Measurements from ENCODE around the gene GID8. TPM values are rescaled to one million over a fixed set of nuclear protein-coding genes. Genes with fewer than 3 reads are reported as not detected.
A peak's percentile ranks its signal among the peaks of the same experiment; 100 is the strongest.

GID8 gene
- total and polyA plus RNA-seq, 2 of the 13 experiments (the other 11 are each of a cell fraction or from before 2014, with no cell fraction given) = 39.6 to 59.8 TPM

DNA sequence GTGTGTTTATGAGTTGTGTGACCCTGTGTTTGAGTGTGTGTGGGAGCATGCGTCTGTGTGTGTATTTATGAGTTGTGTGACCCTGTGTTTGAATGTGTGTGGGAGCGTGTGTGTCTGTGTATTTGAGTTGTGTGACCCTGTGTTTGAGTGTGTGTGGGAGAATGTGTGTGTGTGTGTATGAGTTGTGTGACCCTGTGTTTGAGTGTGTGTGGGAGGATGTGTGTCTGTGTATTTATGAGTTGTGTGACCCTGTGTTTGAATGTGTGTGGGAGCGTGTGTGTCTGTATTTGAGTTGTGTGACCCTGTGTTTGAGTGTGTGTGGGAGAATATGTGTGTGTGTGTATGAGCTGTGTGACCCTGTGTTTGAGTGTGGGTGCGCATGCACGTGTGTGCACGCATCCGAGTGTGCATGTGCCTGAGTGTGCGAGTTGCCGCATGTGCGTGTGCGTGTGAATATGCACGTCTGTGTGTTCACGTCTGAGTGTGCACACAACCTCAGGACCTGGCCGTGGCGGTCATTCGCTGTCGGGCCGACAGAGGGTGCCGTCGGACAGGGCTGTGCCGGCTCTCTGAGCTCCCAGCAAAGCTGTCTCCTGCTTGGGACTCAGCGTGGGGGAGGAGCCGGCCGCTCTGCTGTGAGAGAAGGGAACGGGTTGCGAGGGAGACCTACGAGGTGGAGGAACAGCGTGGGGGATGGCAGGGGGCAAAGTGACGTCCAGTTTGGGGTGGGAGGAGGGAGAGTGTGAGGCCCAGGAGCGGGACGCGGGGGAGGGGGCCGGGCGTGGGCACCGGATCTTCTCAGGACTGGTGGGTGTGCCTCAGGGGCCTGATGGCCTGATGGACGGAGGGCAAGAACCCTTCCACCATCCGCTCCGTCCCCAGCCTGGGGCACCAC lies 34.2 kb downstream of the GID8 start (continued):
- no peak for TF ChIP-seq HNF4G (IDR thresholded peaks at IDR 0.05; ENCODE audit: borderline replicate concordance, low read depth, low read length)
- TF ChIP-seq HNF4G (CRISPR knock-in tag; IDR thresholded peaks at IDR 0.05; ENCODE audit: borderline replicate concordance, low read depth) = peak; percentile 78; the same call in 1 of the 2 replicates
- peak; percentile 92 for TF ChIP-seq MIER3 (CRISPR knock-in tag; IDR thresholded peaks at IDR 0.05; ENCODE audit: borderline replicate concordance)
- TF ChIP-seq ZNF550 (CRISPR knock-in tag; IDR thresholded peaks at IDR 0.05; ENCODE audit: borderline replicate concordance) = 0 out of 2 replicates have a peak, but pooled peaks have one; percentile 65
- TF ChIP-seq, protein P1, sequence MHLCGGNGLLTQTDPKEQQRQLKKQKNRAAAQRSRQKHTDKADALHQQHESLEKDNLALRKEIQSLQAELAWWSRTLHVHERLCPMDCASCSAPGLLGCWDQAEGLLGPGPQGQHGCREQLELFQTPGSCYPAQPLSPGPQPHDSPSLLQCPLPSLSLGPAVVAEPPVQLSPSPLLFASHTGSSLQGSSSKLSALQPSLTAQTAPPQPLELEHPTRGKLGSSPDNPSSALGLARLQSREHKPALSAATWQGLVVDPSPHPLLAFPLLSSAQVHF (CRISPR knock-in tag; IDR thresholded peaks at IDR 0.05) = 0 out of 2 replicates have a peak, but pooled peaks have one; percentile 45
- peak; percentile 79 for TF ChIP-seq ARID4A (CRISPR knock-in tag; IDR thresholded peaks at IDR 0.05; ENCODE audit: borderline replicate concordance)
- TF ChIP-seq ZFP37 (CRISPR knock-in tag; IDR thresholded peaks at IDR 0.05; ENCODE audit: borderline replicate concordance) = no peak
- TF ChIP-seq ZNF724P (CRISPR knock-in tag; IDR thresholded peaks at IDR 0.05; ENCODE audit: borderline replicate concordance) = 0 out of 2 replicates have a peak, but pooled peaks have one; percentile 59
- peak; percentile 39; the same call in 1 of the 2 replicates for TF ChIP-seq GPN1 (CRISPR knock-in tag; IDR thresholded peaks at IDR 0.05; ENCODE audit: borderline replicate concordance)
- 0 out of 2 replicates have a peak, but pooled peaks have one; percentile 27 for TF ChIP-seq ZMYM2 (CRISPR knock-in tag; IDR thresholded peaks at IDR 0.05)
- 0 out of 2 replicates have a peak, but pooled peaks have one; percentile 12 for TF ChIP-seq ZNF629 (CRISPR knock-in tag; conservative IDR thresholded peaks at IDR 0.05)
- TF ChIP-seq ZNF691 (CRISPR knock-in tag; IDR thresholded peaks at IDR 0.05; ENCODE audit: borderline replicate concordance, low read depth) = 0 out of 2 replicates have a peak, but pooled peaks have one; percentile 92
- peak; percentile 61; the same call in 1 of the 2 replicates for TF ChIP-seq SMC3 (IDR thresholded peaks at IDR 0.05; ENCODE audit: low read length)
- TF ChIP-seq ZNF10 (CRISPR knock-in tag; IDR thresholded peaks at IDR 0.05; ENCODE audit: borderline replicate concordance, low read depth) = no peak
- TF ChIP-seq SATB2 (CRISPR knock-in tag; IDR thresholded peaks at IDR 0.05) = no peak
- TF ChIP-seq, protein P2, sequence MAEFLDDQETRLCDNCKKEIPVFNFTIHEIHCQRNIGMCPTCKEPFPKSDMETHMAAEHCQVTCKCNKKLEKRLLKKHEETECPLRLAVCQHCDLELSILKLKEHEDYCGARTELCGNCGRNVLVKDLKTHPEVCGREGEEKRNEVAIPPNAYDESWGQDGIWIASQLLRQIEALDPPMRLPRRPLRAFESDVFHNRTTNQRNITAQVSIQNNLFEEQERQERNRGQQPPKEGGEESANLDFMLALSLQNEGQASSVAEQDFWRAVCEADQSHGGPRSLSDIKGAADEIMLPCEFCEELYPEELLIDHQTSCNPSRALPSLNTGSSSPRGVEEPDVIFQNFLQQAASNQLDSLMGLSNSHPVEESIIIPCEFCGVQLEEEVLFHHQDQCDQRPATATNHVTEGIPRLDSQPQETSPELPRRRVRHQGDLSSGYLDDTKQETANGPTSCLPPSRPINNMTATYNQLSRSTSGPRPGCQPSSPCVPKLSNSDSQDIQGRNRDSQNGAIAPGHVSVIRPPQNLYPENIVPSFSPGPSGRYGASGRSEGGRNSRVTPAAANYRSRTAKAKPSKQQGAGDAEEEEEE (CRISPR knock-in tag; IDR thresholded peaks at IDR 0.05; ENCODE audit: borderline replicate concordance) = peak; percentile 99
- peak; percentile 12; the same call in 1 of the 2 replicates for TF ChIP-seq RBAK (CRISPR knock-in tag; IDR thresholded peaks at IDR 0.05)
- peak; percentile 60 for TF ChIP-seq ZIK1 (CRISPR knock-in tag; IDR thresholded peaks at IDR 0.05; ENCODE audit: borderline replicate concordance, low read depth)
- no peak for TF ChIP-seq ZKSCAN5 (CRISPR knock-in tag; IDR thresholded peaks at IDR 0.05)
